Suprapubic skin (tissue), 3 donors: ENCODE measurements around the gene ARAF.
"Not testable (repeated sequence)": the region's sequence is repeated elsewhere in the genome, so short reads cannot be mapped to it uniquely, and the experiment has no call there.

ENCODE experiments used
- EP300 ChIP-seq: sonication (generic); formaldehyde crosslinking; IDR thresholded peaks from one replicate; pipeline ENCODE4 v1.6.1; 2017; ENCODE audit warnings: antibody characterized with exemption
- POLR2A ChIP-seq, 2 donors: fragments of 450-650 bp; IDR thresholded peaks; one replicate each; pipeline ENCODE4 v1.6.1; 2017; ENCODE audit warnings: antibody characterized with exemption in 2 of 2, mild to moderate bottlenecking in 2 of 2, moderate library complexity in 2 of 2
- TF ChIP-seq, protein P1 (sequence below), 2 donors: fragments of 200-600 bp in 1 of 2; fragments of 450-650 bp in 1 of 2; sonication (generic) in 1 of 2; IDR thresholded peaks; one replicate each; pipeline ENCODE4 v1.5.1; 2016 to 2019; ENCODE audit warnings: antibody characterized with exemption in 2 of 2, mild to moderate bottlenecking in 1 of 2, moderate library complexity in 1 of 2

DNA sequence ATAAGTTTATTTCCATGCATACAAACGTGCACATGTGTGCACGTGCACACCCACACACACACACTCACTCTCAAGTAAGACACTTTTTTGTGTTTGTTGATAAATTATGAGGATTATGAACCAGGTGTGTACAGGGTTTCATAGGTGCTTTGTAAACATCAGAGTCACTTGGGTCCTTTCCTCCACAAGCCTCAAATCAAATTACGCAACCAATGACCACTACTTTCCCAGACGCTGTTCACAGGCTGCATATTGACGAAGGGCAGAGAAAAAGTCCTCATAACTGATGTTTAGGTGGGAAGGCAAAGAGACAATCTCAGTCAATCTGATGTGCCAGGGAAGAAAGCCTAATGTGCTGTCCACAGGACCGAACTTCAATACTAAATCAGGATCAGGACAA lies 48.6 kb upstream of the ARAF start:
- TF ChIP-seq, protein P1, sequence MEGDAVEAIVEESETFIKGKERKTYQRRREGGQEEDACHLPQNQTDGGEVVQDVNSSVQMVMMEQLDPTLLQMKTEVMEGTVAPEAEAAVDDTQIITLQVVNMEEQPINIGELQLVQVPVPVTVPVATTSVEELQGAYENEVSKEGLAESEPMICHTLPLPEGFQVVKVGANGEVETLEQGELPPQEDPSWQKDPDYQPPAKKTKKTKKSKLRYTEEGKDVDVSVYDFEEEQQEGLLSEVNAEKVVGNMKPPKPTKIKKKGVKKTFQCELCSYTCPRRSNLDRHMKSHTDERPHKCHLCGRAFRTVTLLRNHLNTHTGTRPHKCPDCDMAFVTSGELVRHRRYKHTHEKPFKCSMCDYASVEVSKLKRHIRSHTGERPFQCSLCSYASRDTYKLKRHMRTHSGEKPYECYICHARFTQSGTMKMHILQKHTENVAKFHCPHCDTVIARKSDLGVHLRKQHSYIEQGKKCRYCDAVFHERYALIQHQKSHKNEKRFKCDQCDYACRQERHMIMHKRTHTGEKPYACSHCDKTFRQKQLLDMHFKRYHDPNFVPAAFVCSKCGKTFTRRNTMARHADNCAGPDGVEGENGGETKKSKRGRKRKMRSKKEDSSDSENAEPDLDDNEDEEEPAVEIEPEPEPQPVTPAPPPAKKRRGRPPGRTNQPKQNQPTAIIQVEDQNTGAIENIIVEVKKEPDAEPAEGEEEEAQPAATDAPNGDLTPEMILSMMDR (IDR thresholded peaks at IDR 0.05) = not testable (repeated sequence)
- not testable (repeated sequence) for TF ChIP-seq POLR2A (IDR thresholded peaks at IDR 0.05); EP300
